Activated B cell treated with CpG ODN at 0.5 μM for 24 hours (primary cell): ENCODE data around the gene PRR5. TPM values are rescaled to one million over a fixed set of nuclear protein-coding genes. Genes with fewer than 3 reads are reported as not detected.

Experiments
- ATAC-seq: fragments of 200-7000 bp; cut with Tn5 transposase; one replicate; pipeline ENCODE4 v1.10.0; 2021; ENCODE audit warnings: low read depth, mild to moderate bottlenecking, moderate library complexity
- CTCF ChIA-PET: fragments of 350-600 bp; sonication (Branson Sonifier 250); formaldehyde crosslinking; loops from one replicate; lab custom pipeline; 2021; ENCODE audit warnings: antibody characterized with exemption; lab: Charles Lee
- POLR2A ChIA-PET: fragments of 350-600 bp; sonication (Branson Sonifier 250); formaldehyde crosslinking; loops from one replicate; lab custom pipeline; 2021; ENCODE audit warnings: antibody characterized with exemption; lab: Charles Lee
- DNase-seq: peaks from one replicate; pipeline ENCODE4 v3.0.0; 2022
- H3K27ac Mint-ChIP-seq: one replicate; pipeline ENCODE4 v1.8.0; 2020; ENCODE audit warnings: mixed read lengths
- H3K27me3 Mint-ChIP-seq: one replicate; pipeline ENCODE4 v1.8.0; 2021; ENCODE audit warnings: mixed read lengths
- H3K36me3 Mint-ChIP-seq: one replicate; pipeline ENCODE4 v1.8.0; 2021; ENCODE audit warnings: low read depth, mixed read lengths
- H3K4me1 Mint-ChIP-seq: one replicate; pipeline ENCODE4 v1.8.0; 2021; ENCODE audit warnings: mixed read lengths
- H3K4me3 Mint-ChIP-seq: one replicate; pipeline ENCODE4 v1.8.0; 2020; ENCODE audit warnings: mild to moderate bottlenecking, mixed read lengths
- H3K9me3 Mint-ChIP-seq: one replicate; pipeline ENCODE4 v1.8.0; 2020; ENCODE audit warnings: mixed read lengths
- CTCF ChIP-seq: fragments of 200-600 bp; IDR thresholded peaks from one replicate; pipeline ENCODE4 v1.8.0; 2022; ENCODE audit warnings: antibody characterized with exemption, mild to moderate bottlenecking
- intact Hi-C: fragments of 100-400 bp; cut with micrococcal nuclease; formaldehyde crosslinking; loops from one replicate; pipeline ENCODE4 v1.15.1; 2024
- total RNA-seq: library from RNA; stranded (reverse); gene quantifications from 2 replicates; pipeline ENCODE4 v1.2.3, GENCODE V29; 2022

The PRR5 gene
- total RNA-seq, 1 donor from 2014 or later, result 18.0 TPM

- Mint-ChIP-seq H3K4me1 (peaks cover 35% of the 10 kb centered on the region), H3K4me3 (no peak overlapping the region), H3K27me3 (no peaks in the 10 kb centered on the region), H3K27ac (no peak overlapping the region), H3K9me3 (no peaks in the 10 kb centered on the region), H3K36me3 (peaks cover 2% of the 10 kb centered on the region)
- ATAC-seq (no peak), DNase-seq (no peak)
- intact Hi-C loops, result no loop called here
- ChIA-PET CTCF (no interaction called here), POLR2A (no interaction called here)
- TF ChIP-seq CTCF, result no peak
These were observed 12.8 kb downstream of the PRR5 start for GRCh38 chr22:44714703-44715350.

- TF ChIP-seq CTCF, result no peak
- ChIA-PET CTCF (interaction anchor here (1.0 to 1.3 kb wide), 2 partner anchors 12 to 34 kb away, joined by 3 read pairs; no protein-coding TSS in a partner anchor), POLR2A (interaction anchor here (0.7 kb wide), 1 partner anchor 8 kb away, joined by 6 read pairs; no protein-coding TSS in a partner anchor)
- H3K27ac Mint-ChIP-seq, result peak overlapping the region; percentile 63
- H3K27me3 Mint-ChIP-seq, result no peaks in the 10 kb centered on the region
- peaks cover 23% of the 10 kb centered on the region for H3K4me1 Mint-ChIP-seq
- no peaks in the 10 kb centered on the region for H3K9me3 Mint-ChIP-seq
- H3K4me3 Mint-ChIP-seq, result no peak overlapping the region
- ATAC-seq, result peak; percentile 70
- no peak for DNase-seq
- peaks cover 4% of the 10 kb centered on the region for H3K36me3 Mint-ChIP-seq
- intact Hi-C loops, result loop anchor here (1.0 kb wide), 2 partner anchors 8 to 16 kb away; partner anchors contain the start of gene PRR5
These were observed 16.4 kb downstream of the PRR5 start for GRCh38 chr22:44718418-44718817.

GRCh38 chr22:44719586-44720368 is 17.8 kb downstream of the PRR5 start:
- no peak for ATAC-seq
- intact Hi-C loops, result no loop called here
- no peaks in the 10 kb centered on the region for H3K9me3 Mint-ChIP-seq
- TF ChIP-seq CTCF, result no peak
- no peaks in the 10 kb centered on the region for H3K27me3 Mint-ChIP-seq
- no peak overlapping the region for H3K4me3 Mint-ChIP-seq
- POLR2A ChIA-PET, result interaction anchor here (0.7 kb wide), 1 partner anchor 15 kb away, joined by 3 read pairs; no protein-coding TSS in a partner anchor
- H3K36me3 Mint-ChIP-seq, result peaks cover 6% of the 10 kb centered on the region
- H3K4me1 Mint-ChIP-seq, result peaks cover 23% of the 10 kb centered on the region
- CTCF ChIA-PET, result interaction anchor here (1.0 to 1.3 kb wide), 2 partner anchors 10 to 35 kb away, joined by 3 read pairs; no protein-coding TSS in a partner anchor
- H3K27ac Mint-ChIP-seq, result no peak overlapping the region
- DNase-seq, result no peak

- no peak for ATAC-seq
- H3K4me1 Mint-ChIP-seq, result peaks cover 23% of the 10 kb centered on the region
- H3K36me3 Mint-ChIP-seq, result peaks cover 7% of the 10 kb centered on the region
- ChIA-PET CTCF (no interaction called here), POLR2A (no interaction called here)
- H3K27ac Mint-ChIP-seq, result no peak overlapping the region
- no peaks in the 10 kb centered on the region for H3K27me3 Mint-ChIP-seq
- TF ChIP-seq CTCF, result no peak
- intact Hi-C loops, result no loop called here
- no peaks in the 10 kb centered on the region for H3K9me3 Mint-ChIP-seq
- no peak for DNase-seq
- no peak overlapping the region for H3K4me3 Mint-ChIP-seq
These were observed 19.2 kb downstream of the PRR5 start for GRCh38 chr22:44721213-44721612.

GRCh38 chr22:44722611-44723010 is 20.6 kb downstream of the PRR5 start:
- Mint-ChIP-seq H3K27ac (no peak overlapping the region), H3K4me1 (peaks cover 23% of the 10 kb centered on the region), H3K36me3 (peaks cover 12% of the 10 kb centered on the region), H3K4me3 (no peak overlapping the region), H3K9me3 (no peaks in the 10 kb centered on the region), H3K27me3 (no peaks in the 10 kb centered on the region)
- DNase-seq (no peak), ATAC-seq (no peak)
- ChIA-PET CTCF (interaction anchor here (0.7 kb wide), 1 partner anchor 17 kb away, joined by 3 read pairs; no protein-coding TSS in a partner anchor), POLR2A (no interaction called here)
- intact Hi-C loops, result no loop called here
- TF ChIP-seq CTCF, result no peak
